Upper lobe of right lung (tissue), 1 donor: ENCODE data around the gene ZNF570. TPM values are rescaled to one million over a fixed set of nuclear protein-coding genes. Genes with fewer than 3 reads are reported as not detected.

ENCODE experiments used
- ATAC-seq: fragments of 200-7000 bp; cut with Tn5 transposase; one replicate; pipeline ENCODE4 v1.9.1; 2020; ENCODE audit warnings: mild to moderate bottlenecking, moderate library complexity
- DNase-seq: peaks from one replicate; pipeline ENCODE4 v3.0.0-alpha.2; 2020
- H3K27ac ChIP-seq: fragments of 200-600 bp; one replicate; pipeline ENCODE4 v1.8.0; 2022
- H3K27me3 ChIP-seq: fragments of 200-600 bp; one replicate; pipeline ENCODE4 v1.8.0; 2022; ENCODE audit warnings: mild to moderate bottlenecking
- H3K36me3 ChIP-seq: fragments of 200-600 bp; one replicate; pipeline ENCODE4 v1.8.0; 2022
- H3K4me1 ChIP-seq: fragments of 200-600 bp; one replicate; pipeline ENCODE4 v1.8.0; 2022
- H3K4me3 ChIP-seq: fragments of 200-600 bp; one replicate; pipeline ENCODE4 v1.8.0; 2022; ENCODE audit warnings: mild to moderate bottlenecking
- H3K9me3 ChIP-seq: fragments of 200-600 bp; one replicate; pipeline ENCODE4 v1.8.0; 2022
- intact Hi-C: fragments of 100-400 bp; cut with DNase I; formaldehyde crosslinking; loops from one replicate; pipeline ENCODE4 v1.11.0; 2022
- total RNA-seq: library from RNA; stranded (reverse); fragmentation: NEBNext Ultra II Directional; extraction: Animal tissue kit (Norgen Biotek cat#: 25700); gene quantifications from one replicate; pipeline ENCODE4 v1.2.1, GENCODE V29; 2021
- TF ChIP-seq, protein P1 (sequence below): fragments of 200-600 bp; IDR thresholded peaks from one replicate; pipeline ENCODE4 v1.8.0; 2022; ENCODE audit warnings: antibody characterized with exemption
- donor health status: DM: no; HTN: yes; CAD: no; lungs with severe emphysema.

The ZNF570 gene
- total RNA-seq, 1 donor from 2014 or later, result 4.4 TPM

DNA sequence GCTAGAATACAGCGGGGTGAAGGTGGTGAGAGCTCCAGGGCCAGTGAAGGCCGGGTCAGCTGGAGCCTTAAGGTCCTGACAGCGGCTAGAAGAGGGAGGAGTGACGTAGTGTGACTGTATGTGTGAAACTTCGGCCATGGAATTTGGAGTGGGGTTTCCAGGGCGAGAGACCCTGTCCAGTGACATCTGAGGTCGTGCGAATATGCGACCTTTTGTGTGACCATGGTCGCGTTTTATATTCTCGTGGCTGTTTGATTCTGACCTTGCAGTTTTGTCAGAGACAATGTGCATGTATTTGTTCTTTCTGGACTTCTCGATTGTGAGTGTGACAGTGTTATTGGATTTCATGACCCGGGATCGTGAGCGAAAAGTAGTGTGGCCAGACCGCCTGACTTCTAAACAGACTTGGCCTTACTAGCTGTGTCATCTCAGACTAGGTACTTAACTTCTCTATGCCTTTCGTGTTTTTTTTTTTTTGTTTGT, 1.5 kb upstream of the ZNF570 start:
- H3K9me3 ChIP-seq, result peaks cover 8% of the 10 kb centered on the region

GRCh38 chr19:37470216-37470615, 1.1 kb downstream of the ZNF570 start:
- intact Hi-C loops, result no loop called here
- ATAC-seq (no peak), DNase-seq (no peak)
- Histone ChIP-seq H3K9me3 (no peaks in the 10 kb centered on the region), H3K4me1 (peaks cover 21% of the 10 kb centered on the region), H3K36me3 (peaks cover 7% of the 10 kb centered on the region), H3K27me3 (no peaks in the 10 kb centered on the region), H3K27ac (no peak overlapping the region), H3K4me3 (peak overlapping the region; percentile 85)
- TF ChIP-seq, protein P1, sequence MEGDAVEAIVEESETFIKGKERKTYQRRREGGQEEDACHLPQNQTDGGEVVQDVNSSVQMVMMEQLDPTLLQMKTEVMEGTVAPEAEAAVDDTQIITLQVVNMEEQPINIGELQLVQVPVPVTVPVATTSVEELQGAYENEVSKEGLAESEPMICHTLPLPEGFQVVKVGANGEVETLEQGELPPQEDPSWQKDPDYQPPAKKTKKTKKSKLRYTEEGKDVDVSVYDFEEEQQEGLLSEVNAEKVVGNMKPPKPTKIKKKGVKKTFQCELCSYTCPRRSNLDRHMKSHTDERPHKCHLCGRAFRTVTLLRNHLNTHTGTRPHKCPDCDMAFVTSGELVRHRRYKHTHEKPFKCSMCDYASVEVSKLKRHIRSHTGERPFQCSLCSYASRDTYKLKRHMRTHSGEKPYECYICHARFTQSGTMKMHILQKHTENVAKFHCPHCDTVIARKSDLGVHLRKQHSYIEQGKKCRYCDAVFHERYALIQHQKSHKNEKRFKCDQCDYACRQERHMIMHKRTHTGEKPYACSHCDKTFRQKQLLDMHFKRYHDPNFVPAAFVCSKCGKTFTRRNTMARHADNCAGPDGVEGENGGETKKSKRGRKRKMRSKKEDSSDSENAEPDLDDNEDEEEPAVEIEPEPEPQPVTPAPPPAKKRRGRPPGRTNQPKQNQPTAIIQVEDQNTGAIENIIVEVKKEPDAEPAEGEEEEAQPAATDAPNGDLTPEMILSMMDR, result no peak

More for the DNA sequence above, 1.5 kb upstream of the ZNF570 start:
- ATAC-seq, result no peak
- intact Hi-C loops, result no loop called here
- no peak for DNase-seq
- H3K27ac ChIP-seq, result peak overlapping the region; percentile 85
- TF ChIP-seq, protein P1, result no peak
- H3K4me1 ChIP-seq, result peaks cover 21% of the 10 kb centered on the region
- H3K4me3 ChIP-seq, result peak overlapping the region; percentile 84
- H3K36me3 ChIP-seq, result no peaks in the 10 kb centered on the region
- no peaks in the 10 kb centered on the region for H3K27me3 ChIP-seq

GRCh38 chr19:37472165-37472564, 3.0 kb downstream of the ZNF570 start:
- Histone ChIP-seq H3K9me3 (no peaks in the 10 kb centered on the region), H3K27me3 (no peaks in the 10 kb centered on the region), H3K27ac (no peak overlapping the region), H3K4me1 (peaks cover 16% of the 10 kb centered on the region), H3K4me3 (no peak overlapping the region), H3K36me3 (peaks cover 22% of the 10 kb centered on the region)
- TF ChIP-seq, protein P1, result no peak
- ATAC-seq, result no peak
- intact Hi-C loops, result no loop called here
- no peak for DNase-seq

DNA sequence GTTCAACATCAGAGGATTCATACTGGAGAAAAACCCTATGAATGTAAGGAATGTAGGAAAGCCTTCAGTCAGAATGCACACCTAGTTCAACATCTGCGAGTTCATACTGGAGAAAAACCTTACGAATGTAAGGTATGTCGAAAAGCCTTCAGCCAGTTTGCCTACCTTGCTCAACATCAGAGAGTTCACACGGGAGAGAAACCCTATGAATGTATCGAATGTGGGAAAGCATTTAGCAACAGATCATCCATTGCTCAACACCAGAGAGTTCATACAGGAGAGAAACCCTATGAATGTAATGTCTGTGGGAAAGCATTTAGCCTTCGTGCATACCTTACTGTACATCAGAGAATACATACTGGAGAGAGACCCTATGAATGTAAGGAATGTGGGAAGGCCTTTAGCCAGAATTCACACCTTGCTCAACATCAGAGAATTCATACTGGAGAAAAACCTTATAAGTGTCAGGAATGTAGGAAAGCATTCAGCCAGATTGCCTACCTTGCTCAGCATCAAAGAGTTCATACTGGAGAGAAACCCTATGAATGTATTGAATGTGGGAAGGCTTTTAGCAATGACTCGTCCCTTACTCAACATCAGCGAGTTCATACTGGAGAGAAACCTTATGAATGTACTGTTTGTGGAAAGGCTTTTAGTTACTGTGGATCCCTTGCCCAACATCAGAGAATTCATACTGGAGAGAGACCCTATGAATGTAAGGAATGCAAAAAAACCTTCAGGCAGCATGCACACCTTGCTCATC, 15.4 kb downstream of the ZNF570 start:
- intact Hi-C loops, result no loop called here
- ATAC-seq, result no peak
- TF ChIP-seq, protein P1, result no peak
- peaks cover 24% of the 10 kb centered on the region for H3K36me3 ChIP-seq
- peaks cover 82% of the 10 kb centered on the region for H3K9me3 ChIP-seq
- no peak overlapping the region for H3K4me3 ChIP-seq
- no peaks in the 10 kb centered on the region for H3K27me3 ChIP-seq
- H3K27ac ChIP-seq, result no peak overlapping the region
- no peak for DNase-seq
- H3K4me1 ChIP-seq, result no peaks in the 10 kb centered on the region

DNA sequence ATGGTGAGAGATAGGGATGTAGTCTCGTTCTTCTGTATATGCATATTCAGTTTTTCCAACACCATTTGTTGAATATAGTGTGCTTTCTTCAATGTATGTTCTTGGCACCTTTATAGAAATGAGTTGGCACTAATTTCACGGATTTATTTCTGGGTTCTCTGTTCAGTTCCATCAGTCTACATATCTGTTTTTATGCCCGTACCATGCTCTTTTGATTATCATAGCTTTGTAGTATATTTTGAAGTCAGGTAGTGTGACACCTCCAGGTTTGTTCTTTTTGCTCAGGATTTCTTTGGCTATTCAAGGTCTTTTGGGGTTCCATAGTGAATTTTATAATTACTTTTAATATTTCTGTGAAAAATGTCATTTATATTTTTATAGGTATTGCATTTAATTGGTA, 23.1 kb downstream of the ZNF570 start:
- intact Hi-C loops, result no loop called here
- Histone ChIP-seq H3K4me3 (no peak overlapping the region), H3K27ac (no peak overlapping the region), H3K27me3 (no peaks in the 10 kb centered on the region), H3K4me1 (no peaks in the 10 kb centered on the region), H3K36me3 (no peaks in the 10 kb centered on the region), H3K9me3 (peaks cover 51% of the 10 kb centered on the region)
- TF ChIP-seq, protein P1, result no peak
- ATAC-seq (no peak), DNase-seq (no peak)
